ENCODE measurements around the gene ATP6V1B1.

The ATP6V1B1 gene

GRCh38 chr2:70920367-70920715, 15.4 kb upstream of the ATP6V1B1 start:
- no peak for DNase-seq (ENCODE audit: low read depth in 2 of 2)
- no peak overlapping the region for H3K4me3 ChIP-seq (replicated peaks in 1 of 2; ENCODE audit: low read depth in 2 of 2, low read length in 2 of 2)
- TF ChIP-seq CTCF (IDR thresholded peaks at IDR 0.05; ENCODE audit: low read depth, low read length), result no peak

GRCh38 chr2:70921031-70921430, 14.7 kb upstream of the ATP6V1B1 start:
- H3K4me3 ChIP-seq (replicated peaks in 1 of 2; ENCODE audit: low read depth in 2 of 2, low read length in 2 of 2), result no peak overlapping the region
- no peak for DNase-seq (ENCODE audit: low read depth in 2 of 2)
- TF ChIP-seq CTCF (IDR thresholded peaks at IDR 0.05; ENCODE audit: low read depth, low read length), result no peak

- peak; percentile 20 to 33 for DNase-seq (ENCODE audit: low read depth in 2 of 2)
- H3K4me3 ChIP-seq (replicated peaks in 1 of 2; ENCODE audit: low read depth in 2 of 2, low read length in 2 of 2), result no peak overlapping the region
- no peak for TF ChIP-seq CTCF (IDR thresholded peaks at IDR 0.05; ENCODE audit: low read depth, low read length)
Measured at GRCh38 chr2:70921839-70922234, 13.9 kb upstream of the ATP6V1B1 start.

- no peak overlapping the region for H3K4me3 ChIP-seq (replicated peaks in 1 of 2; ENCODE audit: low read depth in 2 of 2, low read length in 2 of 2)
- no peak for TF ChIP-seq CTCF (IDR thresholded peaks at IDR 0.05; ENCODE audit: low read depth, low read length)
- no peak for DNase-seq (ENCODE audit: low read depth in 2 of 2)
Measured at GRCh38 chr2:70922235-70923234, 13.2 kb upstream of the ATP6V1B1 start.

- peak in 1 of 2 donors; percentile 17 for DNase-seq (ENCODE audit: low read depth in 2 of 2)
- no peak overlapping the region for H3K4me3 ChIP-seq (replicated peaks in 1 of 2; ENCODE audit: low read depth in 2 of 2, low read length in 2 of 2)
- TF ChIP-seq CTCF (IDR thresholded peaks at IDR 0.05; ENCODE audit: low read depth, low read length), result peak; percentile 28
Measured at GRCh38 chr2:70923378-70924015, 12.2 kb upstream of the ATP6V1B1 start.

GRCh38 chr2:70926042-70926441, 9.7 kb upstream of the ATP6V1B1 start:
- no peak for DNase-seq (ENCODE audit: low read depth in 2 of 2)
- no peak overlapping the region for H3K4me3 ChIP-seq (replicated peaks in 1 of 2; ENCODE audit: low read depth in 2 of 2, low read length in 2 of 2)
- TF ChIP-seq CTCF (IDR thresholded peaks at IDR 0.05; ENCODE audit: low read depth, low read length), result no peak

All from cardiac fibroblast (primary cell).